Measurements from ENCODE around the gene GPR146. TPM values are rescaled to one million over a fixed set of nuclear protein-coding genes. Genes with fewer than 3 reads are reported as not detected.

The GPR146 gene
- total RNA-seq, 1 donor from 2014 or later = 1.2 TPM

DNA sequence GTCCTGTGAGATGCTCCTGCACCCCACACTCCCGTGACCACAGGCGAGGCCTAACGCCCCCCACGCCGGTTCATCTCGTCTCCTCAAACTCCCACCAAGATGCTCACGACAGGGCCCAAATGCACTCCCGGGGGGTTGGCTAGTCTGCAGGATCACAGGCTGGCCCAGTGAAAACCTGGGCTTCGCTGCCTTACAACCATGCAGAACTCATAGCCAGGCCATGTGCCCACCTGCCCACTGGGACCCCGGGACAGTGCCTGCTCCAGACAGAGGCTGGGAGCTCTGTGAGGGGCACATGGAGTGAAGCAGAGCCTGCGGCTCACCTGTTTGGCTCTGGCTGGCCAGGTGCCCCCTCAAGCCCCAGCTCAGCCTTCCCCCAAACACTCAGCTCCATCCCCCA lies 34.2 kb downstream of the GPR146 start:
- Mint-ChIP-seq H3K27ac (no peak overlapping the region), H3K36me3 (no peaks in the 10 kb centered on the region), H3K4me1 (ENCODE audit: unreplicated experiment) (peaks cover 22% of the 10 kb centered on the region), H3K4me3 (no peak overlapping the region), H3K9me3 (no peaks in the 10 kb centered on the region), H3K27me3 (no peaks in the 10 kb centered on the region)
- TF ChIP-seq, protein P1, sequence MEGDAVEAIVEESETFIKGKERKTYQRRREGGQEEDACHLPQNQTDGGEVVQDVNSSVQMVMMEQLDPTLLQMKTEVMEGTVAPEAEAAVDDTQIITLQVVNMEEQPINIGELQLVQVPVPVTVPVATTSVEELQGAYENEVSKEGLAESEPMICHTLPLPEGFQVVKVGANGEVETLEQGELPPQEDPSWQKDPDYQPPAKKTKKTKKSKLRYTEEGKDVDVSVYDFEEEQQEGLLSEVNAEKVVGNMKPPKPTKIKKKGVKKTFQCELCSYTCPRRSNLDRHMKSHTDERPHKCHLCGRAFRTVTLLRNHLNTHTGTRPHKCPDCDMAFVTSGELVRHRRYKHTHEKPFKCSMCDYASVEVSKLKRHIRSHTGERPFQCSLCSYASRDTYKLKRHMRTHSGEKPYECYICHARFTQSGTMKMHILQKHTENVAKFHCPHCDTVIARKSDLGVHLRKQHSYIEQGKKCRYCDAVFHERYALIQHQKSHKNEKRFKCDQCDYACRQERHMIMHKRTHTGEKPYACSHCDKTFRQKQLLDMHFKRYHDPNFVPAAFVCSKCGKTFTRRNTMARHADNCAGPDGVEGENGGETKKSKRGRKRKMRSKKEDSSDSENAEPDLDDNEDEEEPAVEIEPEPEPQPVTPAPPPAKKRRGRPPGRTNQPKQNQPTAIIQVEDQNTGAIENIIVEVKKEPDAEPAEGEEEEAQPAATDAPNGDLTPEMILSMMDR (conservative IDR thresholded peaks at IDR 0.05) = no peak
- DNase-seq (ENCODE audit: extremely low spot score, unreplicated experiment) = no peak

DNA sequence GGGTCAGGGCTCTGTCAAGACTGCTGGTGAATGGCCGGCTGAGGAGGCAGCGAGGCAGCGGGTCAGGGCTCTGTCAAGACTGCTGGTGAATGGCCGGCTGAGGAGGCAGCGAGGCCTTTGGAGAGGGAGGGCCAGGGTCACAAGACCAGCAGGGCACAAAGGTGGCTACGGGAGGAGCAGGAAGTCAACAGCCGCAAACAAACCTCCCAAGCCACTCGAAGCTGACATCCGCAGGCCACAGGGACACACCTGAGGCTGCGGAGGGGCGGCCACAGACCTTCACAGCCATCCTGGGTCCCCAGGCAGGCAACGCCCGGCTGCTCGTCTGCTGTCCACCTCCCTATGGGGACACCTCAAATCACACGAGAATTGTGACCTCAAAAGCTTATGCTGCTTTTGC lies 34.6 kb downstream of the GPR146 start:
- no peak overlapping the region for H3K4me3 Mint-ChIP-seq
- peaks cover 22% of the 10 kb centered on the region for H3K4me1 Mint-ChIP-seq (ENCODE audit: unreplicated experiment)
- no peak overlapping the region for H3K27ac Mint-ChIP-seq
- no peaks in the 10 kb centered on the region for H3K36me3 Mint-ChIP-seq
- DNase-seq (ENCODE audit: extremely low spot score, unreplicated experiment) = no peak
- H3K27me3 Mint-ChIP-seq = no peaks in the 10 kb centered on the region
- no peaks in the 10 kb centered on the region for H3K9me3 Mint-ChIP-seq
- TF ChIP-seq, protein P1 (conservative IDR thresholded peaks at IDR 0.05) = no peak

DNA sequence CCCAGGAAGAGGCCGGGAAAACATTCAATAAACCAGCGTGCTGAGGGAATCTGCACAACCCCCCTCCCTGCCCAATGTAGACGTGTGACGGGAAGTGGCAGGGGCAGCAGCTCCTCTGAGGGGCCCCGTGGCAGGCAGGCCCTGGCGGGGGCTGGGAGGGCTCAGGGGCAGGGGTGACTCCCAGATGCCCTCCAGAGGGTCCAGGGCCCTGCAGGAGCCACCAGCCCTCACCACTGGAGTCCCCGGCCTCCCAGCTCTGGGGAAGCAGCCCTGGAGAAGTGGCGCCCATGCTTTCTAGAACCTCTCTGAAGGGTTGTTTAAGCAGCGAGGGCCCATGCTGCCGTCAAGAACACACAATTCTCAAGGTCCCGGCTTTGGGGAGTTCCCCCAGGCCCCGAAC lies 35.2 kb downstream of the GPR146 start:
- no peaks in the 10 kb centered on the region for H3K36me3 Mint-ChIP-seq
- H3K27ac Mint-ChIP-seq = no peak overlapping the region
- H3K27me3 Mint-ChIP-seq = no peaks in the 10 kb centered on the region

DNA sequence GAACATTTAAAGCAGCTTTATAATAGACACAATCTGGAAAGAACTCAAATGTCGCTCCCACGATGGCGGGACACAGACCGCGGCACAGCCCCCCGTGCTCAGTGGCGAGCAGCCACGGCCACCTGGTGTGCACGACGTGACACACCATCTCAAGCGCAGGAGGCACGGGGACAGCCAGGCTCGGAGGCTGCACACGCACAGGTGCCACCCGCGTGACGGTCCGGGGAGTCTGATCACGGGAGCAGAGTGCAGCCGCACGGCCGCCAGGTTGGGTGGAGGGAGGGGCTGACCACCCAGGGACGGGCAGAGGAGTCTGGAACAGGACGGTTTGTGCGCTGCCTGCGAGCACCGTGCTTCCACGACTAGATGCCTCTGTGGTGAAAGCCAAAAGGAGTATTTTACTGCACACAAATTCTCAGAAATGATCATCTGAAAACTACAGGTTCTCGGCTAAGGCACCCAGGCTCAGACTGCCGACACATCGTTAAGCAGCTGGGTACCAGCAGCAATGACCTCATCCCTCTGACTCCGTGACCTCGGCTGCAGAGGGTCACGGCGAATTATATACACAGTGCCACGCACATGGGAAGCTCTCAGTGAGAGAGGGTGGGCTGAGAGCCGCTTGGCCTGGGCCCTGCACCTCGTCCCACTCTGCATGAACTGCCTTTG lies 36.0 kb downstream of the GPR146 start:
- Mint-ChIP-seq H3K27ac (no peak overlapping the region), H3K4me3 (no peak overlapping the region), H3K9me3 (no peaks in the 10 kb centered on the region), H3K36me3 (no peaks in the 10 kb centered on the region), H3K4me1 (ENCODE audit: unreplicated experiment) (peaks cover 22% of the 10 kb centered on the region), H3K27me3 (no peaks in the 10 kb centered on the region)
- TF ChIP-seq, protein P1 (conservative IDR thresholded peaks at IDR 0.05) = no peak
- DNase-seq (ENCODE audit: extremely low spot score, unreplicated experiment) = no peak

More for the DNA sequence above, 35.2 kb downstream of the GPR146 start:
- Mint-ChIP-seq H3K4me3 (no peak overlapping the region), H3K9me3 (no peaks in the 10 kb centered on the region), H3K4me1 (ENCODE audit: unreplicated experiment) (peaks cover 22% of the 10 kb centered on the region)
- TF ChIP-seq, protein P1 (conservative IDR thresholded peaks at IDR 0.05) = no peak
- DNase-seq (ENCODE audit: extremely low spot score, unreplicated experiment) = no peak

DNA sequence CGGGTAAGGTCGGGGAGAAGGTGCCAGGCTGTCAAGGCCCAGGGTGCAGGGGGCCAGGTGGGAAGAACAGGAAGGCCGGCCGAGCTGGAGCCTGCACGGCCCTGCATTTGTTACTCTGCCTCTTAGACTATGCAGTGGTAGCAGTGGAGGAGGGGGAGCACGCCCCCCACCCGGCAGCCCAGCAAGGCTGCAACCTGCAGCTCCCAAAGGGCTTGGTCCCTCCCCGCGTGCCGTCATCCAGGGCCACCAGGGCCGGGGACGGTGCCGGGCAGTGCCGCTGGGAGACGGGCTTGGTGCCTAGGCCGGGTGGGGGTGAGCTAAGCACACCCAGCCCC lies 36.5 kb downstream of the GPR146 start:
- DNase-seq (ENCODE audit: extremely low spot score, unreplicated experiment) = no peak
- Mint-ChIP-seq H3K4me1 (ENCODE audit: unreplicated experiment) (peaks cover 22% of the 10 kb centered on the region), H3K4me3 (no peak overlapping the region), H3K27me3 (no peaks in the 10 kb centered on the region), H3K27ac (no peak overlapping the region), H3K9me3 (no peaks in the 10 kb centered on the region), H3K36me3 (no peaks in the 10 kb centered on the region)
- TF ChIP-seq, protein P1 (conservative IDR thresholded peaks at IDR 0.05) = no peak

DNA sequence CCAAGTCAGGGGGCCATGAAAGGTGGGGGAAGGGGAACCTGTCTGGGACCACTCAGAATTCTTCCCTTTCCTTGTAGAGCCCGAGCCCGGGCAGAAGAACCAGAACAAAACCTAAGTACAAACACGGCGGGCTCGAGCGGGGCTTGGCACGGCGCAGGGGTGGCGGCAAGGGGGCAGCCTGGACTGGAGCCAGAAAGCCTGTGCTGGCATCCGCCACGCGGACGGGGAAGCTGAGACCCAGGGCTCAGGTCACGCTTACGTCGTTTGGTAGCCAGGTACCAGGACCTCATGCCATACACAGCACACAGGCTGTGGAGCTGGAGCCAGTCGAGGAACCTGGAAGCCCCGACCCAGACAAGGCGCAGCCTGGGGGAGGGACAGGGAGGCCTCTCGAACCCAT lies 37.0 kb downstream of the GPR146 start:
- no peaks in the 10 kb centered on the region for H3K9me3 Mint-ChIP-seq
- no peaks in the 10 kb centered on the region for H3K36me3 Mint-ChIP-seq
- H3K4me3 Mint-ChIP-seq = no peak overlapping the region
- DNase-seq (ENCODE audit: extremely low spot score, unreplicated experiment) = no peak
- TF ChIP-seq, protein P1 (conservative IDR thresholded peaks at IDR 0.05) = no peak
- H3K27ac Mint-ChIP-seq = no peak overlapping the region
- no peaks in the 10 kb centered on the region for H3K27me3 Mint-ChIP-seq
- peaks cover 22% of the 10 kb centered on the region for H3K4me1 Mint-ChIP-seq (ENCODE audit: unreplicated experiment)
